ENCODE results near the gene TUBGCP2. TPM values are rescaled to one million over a fixed set of nuclear protein-coding genes. Genes with fewer than 3 reads are reported as not detected.

The TUBGCP2 gene
- total and polyA plus RNA-seq, 9 of the 15 experiments (the other 6 are each of a cell fraction or from before 2014, with no cell fraction given) = 4.3 to 56.6 (median 28.4) TPM

GRCh38 chr10:133260895-133261725, 47.6 kb downstream of the TUBGCP2 start (continued):
- no peak for TF ChIP-seq TAF9B (IDR thresholded peaks at IDR 0.05; ENCODE audit: partially characterized antibody)
- peak; percentile 9; the same call in 1 of the 2 replicates for TF ChIP-seq BHLHE40 (IDR thresholded peaks at IDR 0.05; ENCODE audit: low read length)
- no peak for TF ChIP-seq POLR2AphosphoS5 (IDR thresholded peaks at IDR 0.05; ENCODE audit: control insufficient read depth, insufficient read depth, low read depth, low read length)
- no peak for TF ChIP-seq ZNF354B (CRISPR knock-in tag; IDR thresholded peaks at IDR 0.05)
- TF ChIP-seq, protein P1, sequence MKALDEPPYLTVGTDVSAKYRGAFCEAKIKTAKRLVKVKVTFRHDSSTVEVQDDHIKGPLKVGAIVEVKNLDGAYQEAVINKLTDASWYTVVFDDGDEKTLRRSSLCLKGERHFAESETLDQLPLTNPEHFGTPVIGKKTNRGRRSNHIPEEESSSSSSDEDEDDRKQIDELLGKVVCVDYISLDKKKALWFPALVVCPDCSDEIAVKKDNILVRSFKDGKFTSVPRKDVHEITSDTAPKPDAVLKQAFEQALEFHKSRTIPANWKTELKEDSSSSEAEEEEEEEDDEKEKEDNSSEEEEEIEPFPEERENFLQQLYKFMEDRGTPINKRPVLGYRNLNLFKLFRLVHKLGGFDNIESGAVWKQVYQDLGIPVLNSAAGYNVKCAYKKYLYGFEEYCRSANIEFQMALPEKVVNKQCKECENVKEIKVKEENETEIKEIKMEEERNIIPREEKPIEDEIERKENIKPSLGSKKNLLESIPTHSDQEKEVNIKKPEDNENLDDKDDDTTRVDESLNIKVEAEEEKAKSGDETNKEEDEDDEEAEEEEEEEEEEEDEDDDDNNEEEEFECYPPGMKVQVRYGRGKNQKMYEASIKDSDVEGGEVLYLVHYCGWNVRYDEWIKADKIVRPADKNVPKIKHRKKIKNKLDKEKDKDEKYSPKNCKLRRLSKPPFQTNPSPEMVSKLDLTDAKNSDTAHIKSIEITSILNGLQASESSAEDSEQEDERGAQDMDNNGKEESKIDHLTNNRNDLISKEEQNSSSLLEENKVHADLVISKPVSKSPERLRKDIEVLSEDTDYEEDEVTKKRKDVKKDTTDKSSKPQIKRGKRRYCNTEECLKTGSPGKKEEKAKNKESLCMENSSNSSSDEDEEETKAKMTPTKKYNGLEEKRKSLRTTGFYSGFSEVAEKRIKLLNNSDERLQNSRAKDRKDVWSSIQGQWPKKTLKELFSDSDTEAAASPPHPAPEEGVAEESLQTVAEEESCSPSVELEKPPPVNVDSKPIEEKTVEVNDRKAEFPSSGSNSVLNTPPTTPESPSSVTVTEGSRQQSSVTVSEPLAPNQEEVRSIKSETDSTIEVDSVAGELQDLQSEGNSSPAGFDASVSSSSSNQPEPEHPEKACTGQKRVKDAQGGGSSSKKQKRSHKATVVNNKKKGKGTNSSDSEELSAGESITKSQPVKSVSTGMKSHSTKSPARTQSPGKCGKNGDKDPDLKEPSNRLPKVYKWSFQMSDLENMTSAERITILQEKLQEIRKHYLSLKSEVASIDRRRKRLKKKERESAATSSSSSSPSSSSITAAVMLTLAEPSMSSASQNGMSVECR (CRISPR knock-in tag; IDR thresholded peaks at IDR 0.05) = 0 out of 2 replicates have a peak, but pooled peaks have one; percentile 43
- no peak for TF ChIP-seq ZNF318 (IDR thresholded peaks at IDR 0.05; ENCODE audit: borderline replicate concordance in 1 of 2, low read depth in 1 of 2)
- TF ChIP-seq TBL1XR1 (IDR thresholded peaks at IDR 0.05; ENCODE audit: low read length in 2 of 2) = no peak
- TF ChIP-seq HEY1 (CRISPR knock-in tag; IDR thresholded peaks at IDR 0.05; ENCODE audit: borderline replicate concordance) = no peak
- TF ChIP-seq GABPB1 (CRISPR knock-in tag; IDR thresholded peaks at IDR 0.05) = no peak
- TF ChIP-seq, protein P2, sequence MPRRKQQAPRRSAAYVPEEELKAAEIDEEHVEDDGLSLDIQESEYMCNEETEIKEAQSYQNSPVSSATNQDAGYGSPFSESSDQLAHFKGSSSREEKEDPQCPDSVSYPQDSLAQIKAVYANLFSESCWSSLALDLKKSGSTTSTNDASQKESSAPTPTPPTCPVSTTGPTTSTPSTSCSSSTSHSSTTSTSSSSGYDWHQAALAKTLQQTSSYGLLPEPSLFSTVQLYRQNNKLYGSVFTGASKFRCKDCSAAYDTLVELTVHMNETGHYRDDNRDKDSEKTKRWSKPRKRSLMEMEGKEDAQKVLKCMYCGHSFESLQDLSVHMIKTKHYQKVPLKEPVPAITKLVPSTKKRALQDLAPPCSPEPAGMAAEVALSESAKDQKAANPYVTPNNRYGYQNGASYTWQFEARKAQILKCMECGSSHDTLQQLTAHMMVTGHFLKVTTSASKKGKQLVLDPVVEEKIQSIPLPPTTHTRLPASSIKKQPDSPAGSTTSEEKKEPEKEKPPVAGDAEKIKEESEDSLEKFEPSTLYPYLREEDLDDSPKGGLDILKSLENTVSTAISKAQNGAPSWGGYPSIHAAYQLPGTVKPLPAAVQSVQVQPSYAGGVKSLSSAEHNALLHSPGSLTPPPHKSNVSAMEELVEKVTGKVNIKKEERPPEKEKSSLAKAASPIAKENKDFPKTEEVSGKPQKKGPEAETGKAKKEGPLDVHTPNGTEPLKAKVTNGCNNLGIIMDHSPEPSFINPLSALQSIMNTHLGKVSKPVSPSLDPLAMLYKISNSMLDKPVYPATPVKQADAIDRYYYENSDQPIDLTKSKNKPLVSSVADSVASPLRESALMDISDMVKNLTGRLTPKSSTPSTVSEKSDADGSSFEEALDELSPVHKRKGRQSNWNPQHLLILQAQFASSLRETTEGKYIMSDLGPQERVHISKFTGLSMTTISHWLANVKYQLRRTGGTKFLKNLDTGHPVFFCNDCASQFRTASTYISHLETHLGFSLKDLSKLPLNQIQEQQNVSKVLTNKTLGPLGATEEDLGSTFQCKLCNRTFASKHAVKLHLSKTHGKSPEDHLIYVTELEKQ (CRISPR knock-in tag; IDR thresholded peaks at IDR 0.05) = no peak
